ENCODE measurements around the gene EIF3K. TPM values are rescaled to one million over a fixed set of nuclear protein-coding genes. Genes with fewer than 3 reads are reported as not detected.
A peak's percentile ranks its signal among the peaks of the same experiment; 100 is the strongest.

The EIF3K gene
- total and polyA plus RNA-seq, 10 of the 15 experiments (the other 5 are each of a cell fraction or from before 2014, with no cell fraction given): 330 to 927 (median 436) TPM

- H4K20me1 ChIP-seq (ENCODE audit: control insufficient read depth, insufficient read depth): no peaks in the 10 kb centered on the region
- H3K4me1 ChIP-seq (ENCODE audit: control insufficient read depth, insufficient read depth, low read length): peaks cover 18% of the 10 kb centered on the region
- H3K27ac ChIP-seq (ENCODE audit: control insufficient read depth, insufficient read depth): no peak overlapping the region
- H3K79me2 ChIP-seq (ENCODE audit: control insufficient read depth, insufficient read depth, low read length): no peaks in the 10 kb centered on the region
- ATAC-seq: no peak
- no peak for FAIRE-seq
- POLR2A ChIA-PET: interaction anchor here (0.8 to 1.0 kb wide), 2 partner anchors 20 to 60 kb away, joined by 3 read pairs; no protein-coding TSS in a partner anchor
- no peak overlapping the region for H3K4me3 ChIP-seq
- peaks cover 4 to 6% of the 10 kb centered on the region in 2 experiments; a peak in 3 of 4 replicates for H3K36me3 ChIP-seq (ENCODE audit: control insufficient read depth in 2 of 2, insufficient read depth in 2 of 2, low read length in 1 of 2)
- in situ Hi-C loops (cut with MboI): no loop called here
- TSS peak; percentile 49 for BruUV-seq (replicated peaks)
- no peaks in the 10 kb centered on the region for H3K27me3 ChIP-seq (replicated peaks in 1 of 2; ENCODE audit: control insufficient read depth in 2 of 2, insufficient read depth in 2 of 2, low read length in 1 of 2)
- RAD21 ChIA-PET (ENCODE audit: unreplicated experiment): no interaction called here
- SMC1A ChIA-PET (ENCODE audit: uncharacterized antibody, unreplicated experiment): no interaction called here
- no peaks in the 10 kb centered on the region for H3K9me3 ChIP-seq (replicated peaks; ENCODE audit: control insufficient read depth, insufficient read depth, low read length)
- DNase-seq (ENCODE audit: low read depth, low spot score): no peak
- WGBS (ENCODE audit: insufficient coverage, insufficient replicate concordance, low lambda C conversion rate, missing lambda C conversion rate): 46% methylated on average over 2 of the region's 2 CpGs
- intact Hi-C loops (cut with micrococcal nuclease; ENCODE audit: unreplicated experiment): no loop called here
- H3K4me2 ChIP-seq (ENCODE audit: control insufficient read depth, insufficient read depth): no peak overlapping the region
- CTCF ChIA-PET: interaction anchor here (0.6 to 1.1 kb wide), 3 partner anchors 28 to 73 kb away, joined by 3 to 4 read pairs (median 3); no protein-coding TSS in a partner anchor
- H2AFZ ChIP-seq (ENCODE audit: control insufficient read depth, low read depth, low read length): no peak overlapping the region
- no peak overlapping the region for H3K9ac ChIP-seq (ENCODE audit: control insufficient read depth, insufficient read depth, low read length)
- no peak for TF ChIP-seq ZNF622 (IDR thresholded peaks at IDR 0.05)
- TF ChIP-seq GABPA (IDR thresholded peaks at IDR 0.05; ENCODE audit: low read depth): no peak
- no peak for TF ChIP-seq ZNF207 (IDR thresholded peaks at IDR 0.05; ENCODE audit: borderline replicate concordance)
- TF ChIP-seq, protein P1, sequence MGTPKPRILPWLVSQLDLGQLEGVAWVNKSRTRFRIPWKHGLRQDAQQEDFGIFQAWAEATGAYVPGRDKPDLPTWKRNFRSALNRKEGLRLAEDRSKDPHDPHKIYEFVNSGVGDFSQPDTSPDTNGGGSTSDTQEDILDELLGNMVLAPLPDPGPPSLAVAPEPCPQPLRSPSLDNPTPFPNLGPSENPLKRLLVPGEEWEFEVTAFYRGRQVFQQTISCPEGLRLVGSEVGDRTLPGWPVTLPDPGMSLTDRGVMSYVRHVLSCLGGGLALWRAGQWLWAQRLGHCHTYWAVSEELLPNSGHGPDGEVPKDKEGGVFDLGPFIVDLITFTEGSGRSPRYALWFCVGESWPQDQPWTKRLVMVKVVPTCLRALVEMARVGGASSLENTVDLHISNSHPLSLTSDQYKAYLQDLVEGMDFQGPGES (IDR thresholded peaks at IDR 0.05): no peak
- TF ChIP-seq CBFB (IDR thresholded peaks at IDR 0.05; ENCODE audit: low read depth): no peak
- TF ChIP-seq ZBTB11 (CRISPR knock-in tag; IDR thresholded peaks at IDR 0.05): no peak
- no peak for TF ChIP-seq POLR2AphosphoS5 (IDR thresholded peaks at IDR 0.05; ENCODE audit: low read length)
- TF ChIP-seq, protein P2, sequence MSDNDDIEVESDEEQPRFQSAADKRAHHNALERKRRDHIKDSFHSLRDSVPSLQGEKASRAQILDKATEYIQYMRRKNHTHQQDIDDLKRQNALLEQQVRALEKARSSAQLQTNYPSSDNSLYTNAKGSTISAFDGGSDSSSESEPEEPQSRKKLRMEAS (IDR thresholded peaks at IDR 0.05; ENCODE audit: low read depth, low read length): no peak
- TF ChIP-seq TCF12 (IDR thresholded peaks at IDR 0.05; ENCODE audit: low read depth, low read length): no peak
- TF ChIP-seq CUX1 (IDR thresholded peaks at IDR 0.05; ENCODE audit: insufficient replicate concordance, low read depth, low read length): no peak
- TF ChIP-seq, protein P3, sequence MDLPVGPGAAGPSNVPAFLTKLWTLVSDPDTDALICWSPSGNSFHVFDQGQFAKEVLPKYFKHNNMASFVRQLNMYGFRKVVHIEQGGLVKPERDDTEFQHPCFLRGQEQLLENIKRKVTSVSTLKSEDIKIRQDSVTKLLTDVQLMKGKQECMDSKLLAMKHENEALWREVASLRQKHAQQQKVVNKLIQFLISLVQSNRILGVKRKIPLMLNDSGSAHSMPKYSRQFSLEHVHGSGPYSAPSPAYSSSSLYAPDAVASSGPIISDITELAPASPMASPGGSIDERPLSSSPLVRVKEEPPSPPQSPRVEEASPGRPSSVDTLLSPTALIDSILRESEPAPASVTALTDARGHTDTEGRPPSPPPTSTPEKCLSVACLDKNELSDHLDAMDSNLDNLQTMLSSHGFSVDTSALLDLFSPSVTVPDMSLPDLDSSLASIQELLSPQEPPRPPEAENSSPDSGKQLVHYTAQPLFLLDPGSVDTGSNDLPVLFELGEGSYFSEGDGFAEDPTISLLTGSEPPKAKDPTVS (IDR thresholded peaks at IDR 0.05; ENCODE audit: low read depth, low read length): no peak
- no peak for TF ChIP-seq SPI1 (IDR thresholded peaks at IDR 0.05; ENCODE audit: borderline replicate concordance, insufficient read depth, low read depth, low read length)
- no peak for TF ChIP-seq BRCA1 (IDR thresholded peaks at IDR 0.05; ENCODE audit: low read depth, low read length)
Measured at GRCh38 chr19:38588041-38588440, 30.9 kb upstream of the EIF3K start.

Measured in GM12878 (cell line).